HG02642 (cell line): ENCODE results near the gene HINT3.
"Not testable (repeated sequence)": the region's sequence is repeated elsewhere in the genome, so short reads cannot be mapped to it uniquely, and the experiment has no call there.

Source experiments
- ATAC-seq: cut with Tn5 transposase; IDR thresholded peaks from one replicate; pipeline ENCODE4 v1.9.1; 2021; ENCODE audit warnings: mild to moderate bottlenecking; ENCODE audit not compliant: unreplicated experiment, poor library complexity

Gene HINT3

DNA sequence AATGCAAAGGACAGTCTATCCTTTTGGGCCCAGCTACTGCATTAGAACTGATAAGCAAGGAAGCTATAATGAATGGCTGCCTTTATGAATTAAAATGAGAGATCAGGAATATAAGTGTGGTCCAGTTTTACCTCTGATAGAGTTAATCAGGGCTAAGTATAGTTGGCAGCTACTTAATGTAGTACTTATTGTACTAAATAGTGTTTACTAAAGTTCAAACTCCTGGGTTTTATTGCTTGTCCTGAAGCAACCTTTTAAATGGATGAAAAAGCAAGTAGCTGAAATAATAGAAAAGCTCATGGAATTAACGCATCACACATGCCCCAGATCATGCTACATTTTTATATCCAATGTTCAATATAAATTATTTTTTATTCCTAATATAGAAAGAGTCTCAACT is 35.1 kb downstream of the HINT3 start:
- ATAC-seq, result no peak

DNA sequence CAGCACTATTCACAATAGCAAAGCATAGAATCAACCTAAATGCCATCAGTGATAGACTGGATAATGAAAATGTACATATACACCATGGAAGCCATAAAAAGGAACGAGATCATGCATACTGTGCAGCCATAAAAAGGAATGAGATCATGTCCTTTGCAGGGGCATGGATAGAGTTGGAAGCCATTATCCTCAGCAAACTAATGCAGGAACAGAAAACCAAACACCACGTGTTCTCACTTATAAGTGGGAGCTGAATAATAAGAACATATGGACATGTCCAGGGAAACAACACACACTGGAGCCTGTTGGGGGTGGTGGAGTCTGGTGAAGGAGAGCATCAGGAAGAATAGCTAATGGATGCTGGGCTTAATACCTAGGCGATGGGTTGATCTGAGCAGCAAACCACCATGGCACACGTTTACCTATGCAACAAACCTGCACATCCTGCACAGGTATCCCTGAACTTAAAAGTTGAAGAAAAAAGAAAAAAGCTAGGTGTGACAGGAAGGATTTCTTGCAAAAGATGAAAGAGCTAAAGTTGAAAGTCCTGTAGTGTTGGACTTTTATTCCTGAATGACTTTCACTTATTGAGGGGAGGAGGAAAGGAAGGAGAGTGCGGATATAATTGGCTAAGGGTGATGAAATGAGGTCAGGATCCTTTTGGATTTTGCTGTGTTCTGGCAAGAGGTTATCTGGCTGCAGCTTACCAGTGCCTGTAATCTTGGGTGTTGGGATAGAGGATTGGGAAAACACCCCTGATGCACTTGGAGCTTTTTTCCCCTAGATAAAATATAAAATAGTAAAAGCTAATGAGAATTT is 38.3 kb downstream of the HINT3 start:
- no peak for ATAC-seq

DNA sequence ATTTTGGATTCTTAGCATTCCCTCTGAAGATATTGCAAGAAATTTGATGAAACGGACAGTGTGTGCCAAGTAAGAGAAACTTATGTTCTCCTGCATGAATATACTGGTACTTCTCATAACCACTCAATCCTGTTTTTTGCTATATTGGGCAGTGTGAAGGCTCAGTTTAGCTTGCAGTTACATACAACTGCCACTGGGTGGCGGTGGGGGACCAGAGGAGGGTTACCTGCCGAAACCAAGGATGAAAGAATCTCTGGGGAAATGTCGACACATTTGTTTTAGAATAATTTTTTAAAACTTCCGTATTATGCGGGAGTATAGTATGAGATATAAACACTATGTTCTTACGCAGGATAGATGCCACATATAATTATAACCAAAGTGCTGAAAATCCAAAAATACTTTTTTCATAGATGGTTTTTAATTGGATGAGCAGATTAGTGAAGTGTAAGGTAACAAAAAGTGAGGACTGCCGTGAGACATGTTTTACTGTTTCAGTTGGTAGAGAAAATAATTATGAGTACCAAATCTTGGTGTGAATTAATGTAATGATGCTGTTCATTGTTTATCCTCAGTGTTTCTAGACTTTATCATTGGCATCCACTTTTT is 39.5 kb downstream of the HINT3 start:
- peak; percentile 96 for ATAC-seq

DNA sequence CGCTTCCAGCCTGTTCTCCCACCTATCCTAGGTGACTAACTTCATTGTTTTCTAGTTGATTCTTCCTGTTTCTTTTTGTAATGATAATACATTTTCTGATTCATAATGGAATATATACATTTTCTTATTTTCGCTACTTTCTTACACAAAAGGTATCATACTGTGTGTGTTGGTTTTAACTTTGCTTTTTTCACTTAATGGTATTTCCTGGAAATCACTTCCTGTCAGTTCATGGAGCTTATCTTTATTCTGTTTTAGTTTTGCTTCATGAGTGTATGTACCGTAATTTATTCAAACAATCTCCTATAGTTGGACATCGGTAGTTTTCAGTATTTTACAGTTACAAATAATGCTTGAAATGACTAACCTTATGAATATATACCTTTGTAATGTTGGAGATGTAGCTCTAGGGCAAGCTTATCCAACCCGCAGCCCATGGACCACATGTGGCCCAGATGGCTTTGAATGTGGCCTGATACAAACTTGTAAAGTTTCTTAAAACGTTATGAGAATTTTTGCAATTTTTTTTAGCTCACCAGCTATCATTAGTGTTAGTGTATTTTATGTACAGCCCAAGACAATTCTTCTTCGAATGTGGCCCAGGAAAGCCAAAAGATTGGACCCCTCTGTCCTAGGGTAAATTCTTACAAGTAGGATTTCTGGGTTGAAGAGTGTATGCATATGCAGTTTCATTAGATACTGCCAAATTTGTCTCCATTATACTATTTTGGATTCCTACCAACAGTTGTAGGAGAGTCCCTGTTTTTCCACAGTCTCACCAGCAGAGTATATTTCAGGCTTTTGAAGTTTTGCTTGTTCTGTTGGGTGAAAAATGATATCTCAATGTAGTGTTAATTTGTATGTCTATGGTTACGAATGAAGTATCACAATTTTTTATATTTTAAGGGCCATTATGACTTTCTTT is 46.4 kb downstream of the HINT3 start:
- ATAC-seq, result no peak

DNA sequence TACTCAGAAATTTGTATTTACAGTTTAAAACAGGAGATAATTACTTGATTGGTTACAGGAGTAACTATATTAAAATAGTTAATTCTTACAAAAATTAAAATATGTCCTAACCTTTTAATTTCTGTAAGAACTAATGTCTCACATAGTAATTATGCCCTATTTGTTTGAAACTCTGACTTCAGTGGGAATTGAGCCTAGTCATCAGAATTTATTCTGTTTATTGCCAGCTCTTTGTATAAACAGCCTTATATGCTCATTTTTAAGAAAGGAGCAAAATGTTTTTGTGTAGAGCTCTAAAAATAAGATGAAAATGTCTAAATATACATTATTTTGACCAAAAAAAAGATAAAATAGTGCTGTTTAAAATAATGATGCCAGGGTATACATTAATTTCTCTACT is 51.2 kb downstream of the HINT3 start:
- ATAC-seq, result no peak

DNA sequence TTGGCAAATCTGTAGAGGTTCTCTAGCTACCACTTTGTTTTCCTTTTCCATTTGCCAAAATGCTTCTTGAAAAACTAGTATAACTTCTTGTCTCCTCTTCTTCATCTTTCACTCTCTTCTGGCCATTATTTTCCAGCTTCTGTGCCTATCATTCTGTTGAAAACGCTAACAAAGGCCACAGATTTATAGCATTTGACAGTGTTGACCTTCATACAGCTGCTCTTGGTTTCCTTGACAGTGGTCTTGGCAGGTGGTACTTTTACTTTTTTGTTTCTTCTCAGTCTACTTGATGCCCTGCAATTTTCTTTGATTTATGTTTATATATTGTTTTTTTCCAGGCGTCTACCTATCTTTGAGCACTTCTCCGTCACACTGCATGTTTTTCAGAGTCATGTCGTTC is 53.5 kb downstream of the HINT3 start:
- no peak for ATAC-seq

DNA sequence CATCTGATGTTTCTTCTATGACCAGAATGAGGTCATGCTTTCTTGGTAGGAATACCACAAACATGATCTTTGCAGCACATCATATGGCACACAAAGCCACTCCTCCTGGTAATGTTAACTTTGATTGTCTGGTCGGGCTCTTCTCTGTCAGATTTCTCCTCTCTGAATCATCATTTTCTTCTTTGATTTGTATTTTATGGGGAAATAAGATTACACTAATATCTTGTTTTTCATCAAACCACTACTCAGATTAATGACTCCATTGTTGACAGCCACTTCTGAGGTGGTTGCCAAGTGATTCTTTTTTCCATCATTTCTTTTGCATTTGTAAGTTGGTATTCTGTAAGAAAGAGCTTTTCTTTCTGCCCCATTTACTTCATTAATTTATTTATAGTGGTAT is 59.3 kb downstream of the HINT3 start:
- no peak for ATAC-seq

DNA sequence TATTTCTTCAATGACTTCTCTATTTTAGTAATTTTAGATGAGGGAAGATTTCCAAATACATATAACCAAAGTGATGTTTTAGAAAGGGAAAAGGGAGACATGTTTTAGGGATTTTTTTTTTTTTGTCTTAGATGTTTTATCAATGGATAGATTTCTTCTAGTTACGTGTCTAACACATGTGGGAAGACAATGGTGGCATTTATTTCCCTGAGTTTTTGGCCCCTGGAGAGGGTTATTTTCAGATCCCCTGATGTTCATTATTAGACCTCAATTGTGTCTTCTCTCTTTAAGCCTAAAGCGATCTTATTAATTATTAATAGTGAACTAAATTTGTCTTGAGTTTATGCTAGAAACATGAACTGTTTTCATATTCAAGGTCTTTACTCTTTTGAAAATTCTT is 60.0 kb downstream of the HINT3 start:
- no peak for ATAC-seq

DNA sequence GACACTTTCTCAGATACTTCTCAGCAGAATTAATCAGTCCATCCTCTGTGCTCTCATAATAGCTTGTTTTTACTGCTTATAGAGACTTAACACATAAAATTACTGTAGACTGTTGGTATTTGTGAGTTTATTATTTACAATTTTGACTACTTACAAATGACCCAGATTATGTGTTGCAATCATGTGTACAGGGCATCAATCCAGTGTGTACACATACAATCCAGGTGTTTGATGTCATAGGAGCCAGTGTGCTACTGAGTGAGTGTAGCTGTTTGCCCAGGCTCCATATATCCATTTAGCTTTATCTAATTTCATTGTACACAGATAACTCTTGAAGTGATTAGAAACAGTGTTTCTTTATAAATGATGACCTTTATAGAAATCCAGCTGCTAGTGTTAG is 61.1 kb downstream of the HINT3 start:
- ATAC-seq, result no peak

DNA sequence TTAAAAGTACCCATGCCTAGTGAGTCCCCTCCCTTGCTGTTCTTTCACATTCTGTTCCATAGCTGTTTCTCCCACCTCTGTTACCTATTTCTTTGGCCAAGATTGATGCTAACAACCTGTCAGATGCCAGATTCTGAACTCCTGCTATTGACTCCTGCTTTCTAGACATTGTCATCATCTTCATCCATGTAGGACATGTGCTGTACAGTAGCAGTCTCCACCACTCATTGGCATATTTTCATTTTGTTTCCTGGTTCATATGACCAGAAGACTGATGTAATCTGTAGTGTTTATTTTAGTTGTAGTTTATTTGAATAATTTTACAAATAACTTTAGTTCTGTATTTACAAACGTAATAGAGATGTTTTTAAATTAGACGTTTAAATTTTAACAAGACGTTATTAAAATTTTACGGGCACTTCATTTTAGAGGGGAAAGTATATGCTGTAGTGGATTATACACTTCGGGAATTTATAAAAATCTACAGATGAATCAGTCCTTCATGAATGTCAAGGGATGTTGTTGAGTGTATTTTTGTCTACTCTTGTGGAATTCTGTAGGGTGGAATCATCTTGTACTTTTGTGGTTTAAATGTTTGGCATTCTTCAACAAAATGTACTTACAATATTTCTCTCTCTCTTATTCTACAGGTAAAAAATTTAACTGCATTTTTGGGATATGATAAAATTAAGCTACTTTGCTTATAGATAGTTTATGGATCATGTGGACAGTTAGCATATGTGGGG is 63.9 kb downstream of the HINT3 start:
- no peak for ATAC-seq

DNA sequence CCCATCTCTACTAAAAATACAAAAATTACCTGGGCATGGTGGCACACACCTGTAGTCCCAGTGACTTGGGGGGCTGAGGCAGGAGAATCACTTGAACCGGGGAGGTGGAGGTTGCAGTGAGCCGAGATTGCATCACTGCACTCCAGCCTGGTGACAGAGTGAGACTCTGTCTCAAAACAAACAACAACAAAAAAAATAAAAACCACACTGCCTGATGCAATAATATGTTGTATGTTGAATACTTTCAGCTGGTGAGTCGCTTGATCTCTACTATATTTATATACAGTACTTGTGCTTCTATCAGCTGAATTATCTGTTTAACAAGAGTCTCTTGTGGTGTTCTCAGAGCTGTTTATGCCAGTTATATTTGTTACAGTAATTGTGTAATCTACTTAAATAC is 66.9 kb downstream of the HINT3 start:
- ATAC-seq, result not testable (repeated sequence)

DNA sequence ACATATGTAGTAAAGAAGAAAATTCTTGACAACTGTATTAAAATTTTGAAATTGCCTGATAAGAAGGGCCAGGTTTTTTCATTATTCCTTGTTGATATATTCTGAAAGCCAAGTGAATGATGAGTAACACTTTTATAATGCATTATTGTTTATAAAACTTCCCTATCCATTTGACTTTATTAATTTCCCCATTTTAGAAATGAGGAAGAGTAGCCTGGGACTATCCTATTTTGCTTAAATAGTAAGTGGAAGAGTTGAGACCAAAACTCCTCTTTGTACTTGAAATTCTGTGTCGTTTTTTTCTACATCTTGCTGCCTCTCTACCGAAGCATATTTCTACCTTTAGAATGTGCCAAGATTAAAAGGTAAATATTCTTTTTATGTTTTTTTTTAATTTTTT is 69.4 kb downstream of the HINT3 start:
- no peak for ATAC-seq

DNA sequence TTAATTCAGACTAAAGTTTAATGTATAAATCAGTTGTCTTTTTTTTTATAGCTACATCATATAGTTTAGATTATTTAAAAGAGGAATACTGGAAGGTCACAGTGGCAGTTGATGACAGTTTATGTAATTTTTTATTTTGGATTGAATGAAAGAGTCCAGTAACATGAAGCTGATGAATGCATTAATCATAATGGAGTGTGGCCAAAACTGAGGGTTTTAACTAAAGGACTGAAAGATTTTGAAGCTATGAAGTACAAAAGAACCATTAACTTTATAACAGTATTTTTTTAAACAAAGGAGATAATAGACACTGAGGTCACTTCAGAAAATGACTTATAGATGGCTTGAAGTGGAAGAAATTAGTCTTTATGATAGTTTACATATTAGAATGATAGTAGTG is 71.0 kb downstream of the HINT3 start:
- no peak for ATAC-seq
